GM12891 (cell line): ENCODE measurements around the gene TMEM200A.

ENCODE experiments used
- POLR2A ChIP-seq: IDR thresholded peaks from 2 replicates; pipeline ENCODE4 v1.6.1; 2011; ENCODE audit warnings: low read depth, low read length, control low read depth
- POLR2AphosphoS5 ChIP-seq: IDR thresholded peaks from 2 replicates; pipeline ENCODE4 v1.6.1; 2011; ENCODE audit warnings: low read depth, low read length, control low read depth
- POU2F2 ChIP-seq: IDR thresholded peaks from 2 replicates; pipeline ENCODE4 v1.6.1; 2011; ENCODE audit warnings: low read depth, mild to moderate bottlenecking, control low read depth, low read length, moderate library complexity
- TAF1 ChIP-seq: IDR thresholded peaks from 2 replicates; pipeline ENCODE4 v1.6.1; 2011; ENCODE audit warnings: low read depth, low read length, control low read depth

DNA sequence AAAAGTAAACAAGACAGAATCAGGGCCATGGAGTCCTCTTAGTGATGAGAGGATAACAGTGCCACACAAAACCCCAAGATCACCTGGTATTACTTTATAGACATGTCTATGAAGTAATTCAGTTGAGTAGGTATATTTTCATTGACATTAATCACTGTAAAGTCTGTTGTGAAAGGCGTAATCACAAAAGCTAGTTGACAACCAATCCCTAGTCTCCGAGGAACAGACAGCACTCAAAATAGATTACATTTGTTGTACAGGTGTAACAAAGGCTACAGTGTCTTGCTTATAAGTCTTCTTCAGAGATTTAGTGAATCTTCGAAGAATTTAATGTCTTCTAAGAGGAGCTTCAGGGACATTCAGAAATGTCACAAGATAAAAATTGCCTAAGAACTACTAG is 120.1 kb downstream of the TMEM200A start:
- no peak for TF ChIP-seq POLR2A
- TF ChIP-seq POLR2AphosphoS5: no peak
- no peak for TF ChIP-seq TAF1
- TF ChIP-seq POU2F2: no peak
